VCaP (cell line): ENCODE results near the gene CEP164.
A peak's percentile ranks its signal among the peaks of the same experiment; 100 is the strongest.

Source experiments
- H3K27ac ChIP-seq: fragments of 450-650 bp; 2 replicates; pipeline ENCODE4 v1.5.1; 2017
- CTCF ChIP-seq: fragments of 450-650 bp; conservative IDR thresholded peaks from 2 replicates; pipeline ENCODE4 v1.5.1; 2017; ENCODE audit warnings: mild to moderate bottlenecking, moderate library complexity

Gene CEP164

GRCh38 chr11:117366875-117367274 is 39.2 kb downstream of the CEP164 start:
- H3K27ac ChIP-seq, result peak overlapping the region; percentile 44; the same call in 1 of the 2 replicates
- no peak for TF ChIP-seq CTCF

GRCh38 chr11:117369534-117369933 is 41.9 kb downstream of the CEP164 start:
- no peak overlapping the region for H3K27ac ChIP-seq
- TF ChIP-seq CTCF, result no peak

GRCh38 chr11:117371453-117371852 is 43.8 kb downstream of the CEP164 start:
- no peak for TF ChIP-seq CTCF

GRCh38 chr11:117374316-117375055 is 46.8 kb downstream of the CEP164 start:
- no peak for TF ChIP-seq CTCF
- H3K27ac ChIP-seq, result no peak overlapping the region

More at GRCh38 chr11:117371453-117371852, 43.8 kb downstream of the CEP164 start:
- no peak overlapping the region for H3K27ac ChIP-seq

- H3K27ac ChIP-seq, result no peak overlapping the region
- TF ChIP-seq CTCF, result no peak
Measured at GRCh38 chr11:117375960-117376359, 48.3 kb downstream of the CEP164 start.

GRCh38 chr11:117376517-117376916 is 48.9 kb downstream of the CEP164 start:
- TF ChIP-seq CTCF, result no peak
- H3K27ac ChIP-seq, result no peak overlapping the region

- no peak overlapping the region for H3K27ac ChIP-seq
- no peak for TF ChIP-seq CTCF
Measured at GRCh38 chr11:117378976-117379865, 51.6 kb downstream of the CEP164 start.
